ENCODE results near the gene COL4A5. TPM values are rescaled to one million over a fixed set of nuclear protein-coding genes. Genes with fewer than 3 reads are reported as not detected.

Gene COL4A5
- total and polyA plus RNA-seq, 4 donors = 0.63 to 10.3 (median 1.2) TPM

DNA sequence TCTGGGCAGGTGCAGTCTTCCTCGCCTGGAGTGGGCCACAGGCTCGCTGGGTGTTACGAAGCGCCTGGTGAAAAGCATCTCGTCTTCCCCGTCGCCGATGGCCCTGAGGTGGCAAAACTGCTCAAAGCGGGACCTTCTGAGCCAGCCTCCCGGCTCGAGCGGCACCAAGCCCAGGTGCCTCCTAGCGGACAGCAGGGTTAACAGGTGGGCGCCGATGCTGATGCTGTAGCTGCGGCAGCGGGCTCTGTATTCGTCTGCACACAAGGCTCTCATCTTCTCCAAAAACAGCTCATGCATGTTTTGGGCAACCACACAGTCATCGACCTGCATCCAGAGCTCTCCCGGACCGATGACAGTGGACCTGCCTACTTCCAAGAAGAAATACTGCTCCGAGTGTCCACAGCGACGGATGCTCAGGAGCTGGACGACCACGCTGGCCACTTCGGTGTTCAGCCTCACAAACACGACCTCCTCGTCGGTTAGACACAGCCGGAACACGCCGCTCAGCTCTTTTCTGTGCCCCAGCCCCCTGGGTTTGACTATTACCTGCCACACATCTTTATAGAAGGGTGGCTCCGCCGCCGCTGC lies 295.5 kb downstream of the COL4A5 start:
- Histone ChIP-seq H3K9me3 (ENCODE audit: control insufficient read depth in 4 of 4, low read length in 3 of 4) (peaks cover 0 to 2% (median 0%) of the 10 kb centered on the region in 4 donors), H3K4me3 (ENCODE audit: low read depth in 1 of 3, low read length in 3 of 3) (no peak overlapping the region), H3K27ac (ENCODE audit: low read depth in 1 of 2, low read length in 2 of 2) (no peak overlapping the region), H3K4me1 (ENCODE audit: control insufficient read depth in 4 of 4, insufficient read depth in 4 of 4, low read length in 3 of 4) (peaks cover 2 to 8% (median 4%) of the 10 kb centered on the region in 4 donors), H3K36me3 (ENCODE audit: control insufficient read depth in 4 of 4, insufficient read depth in 3 of 4, low read depth in 1 of 4, low read length in 3 of 4) (no peaks in the 10 kb centered on the region), H3K27me3 (ENCODE audit: control insufficient read depth in 4 of 4, insufficient read depth in 4 of 4, low read length in 3 of 4) (peaks cover 0 to 19% (median 2%) of the 10 kb centered on the region in 4 donors), H3K9ac (ENCODE audit: low read depth in 1 of 2, low read length in 2 of 2) (no peak overlapping the region)
- no peak for DNase-seq (ENCODE audit: low spot score)
- 10% methylated on average over 36 of the region's 36 CpGs for WGBS
- TF ChIP-seq, protein P1, sequence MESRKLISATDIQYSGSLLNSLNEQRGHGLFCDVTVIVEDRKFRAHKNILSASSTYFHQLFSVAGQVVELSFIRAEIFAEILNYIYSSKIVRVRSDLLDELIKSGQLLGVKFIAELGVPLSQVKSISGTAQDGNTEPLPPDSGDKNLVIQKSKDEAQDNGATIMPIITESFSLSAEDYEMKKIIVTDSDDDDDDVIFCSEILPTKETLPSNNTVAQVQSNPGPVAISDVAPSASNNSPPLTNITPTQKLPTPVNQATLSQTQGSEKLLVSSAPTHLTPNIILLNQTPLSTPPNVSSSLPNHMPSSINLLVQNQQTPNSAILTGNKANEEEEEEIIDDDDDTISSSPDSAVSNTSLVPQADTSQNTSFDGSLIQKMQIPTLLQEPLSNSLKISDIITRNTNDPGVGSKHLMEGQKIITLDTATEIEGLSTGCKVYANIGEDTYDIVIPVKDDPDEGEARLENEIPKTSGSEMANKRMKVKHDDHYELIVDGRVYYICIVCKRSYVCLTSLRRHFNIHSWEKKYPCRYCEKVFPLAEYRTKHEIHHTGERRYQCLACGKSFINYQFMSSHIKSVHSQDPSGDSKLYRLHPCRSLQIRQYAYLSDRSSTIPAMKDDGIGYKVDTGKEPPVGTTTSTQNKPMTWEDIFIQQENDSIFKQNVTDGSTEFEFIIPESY (IDR thresholded peaks at IDR 0.05) = no peak
- TF ChIP-seq EGR1 (IDR thresholded peaks at IDR 0.05; ENCODE audit: low read depth in 2 of 2) (no peak), HNF4G (IDR thresholded peaks at IDR 0.05) (no peak)

DNA sequence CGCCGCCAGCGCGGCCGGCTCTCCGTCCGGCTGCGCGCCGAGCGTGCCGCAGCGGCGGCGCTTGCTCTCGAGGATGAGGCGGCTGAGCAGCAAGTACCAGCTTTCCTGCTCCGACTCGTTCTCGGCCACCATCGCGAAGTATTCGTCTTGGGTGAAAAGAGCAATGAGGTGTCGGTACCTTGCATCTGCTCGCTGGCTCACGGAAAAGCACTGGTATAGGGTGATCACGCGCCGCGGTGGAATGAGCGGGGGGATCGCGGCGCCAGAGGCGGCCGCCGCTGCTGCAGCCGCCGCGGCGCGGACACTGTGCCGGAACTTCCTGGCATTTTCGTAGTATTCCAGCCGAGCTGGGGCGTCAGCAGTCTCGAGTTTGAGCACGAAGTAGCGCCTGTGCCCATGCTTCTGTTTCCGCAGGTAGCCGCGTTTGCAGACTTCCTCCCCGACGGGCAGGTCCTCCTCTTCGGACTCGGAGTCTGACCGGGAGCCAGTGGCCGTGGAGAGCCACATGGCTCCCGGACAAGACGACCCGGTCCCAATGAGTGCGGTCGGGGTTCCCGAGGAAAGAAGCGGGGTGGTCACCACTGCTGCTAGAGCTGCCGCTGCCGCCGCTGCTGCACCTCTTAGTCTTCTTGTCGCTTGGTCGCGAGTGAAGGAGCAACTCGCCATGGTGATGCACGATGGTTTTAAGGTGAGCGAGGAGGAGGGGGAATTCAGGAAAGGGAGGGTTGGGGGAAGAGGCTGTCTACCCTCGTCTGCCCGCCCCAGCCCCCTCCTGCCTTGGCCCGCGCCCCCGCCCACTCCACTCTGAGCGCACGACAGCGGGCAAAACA lies 296.3 kb downstream of the COL4A5 start:
- H3K36me3 ChIP-seq (ENCODE audit: control insufficient read depth in 4 of 4, insufficient read depth in 3 of 4, low read depth in 1 of 4, low read length in 3 of 4) = no peaks in the 10 kb centered on the region
- H3K4me3 ChIP-seq (ENCODE audit: low read depth in 1 of 3, low read length in 3 of 3) = peak overlapping the region in 2 of 3 donors; percentile 23 to 36
- WGBS = 3% methylated on average over 82 of the region's 82 CpGs
- peaks cover 2 to 8% (median 4%) of the 10 kb centered on the region in 4 donors for H3K4me1 ChIP-seq (ENCODE audit: control insufficient read depth in 4 of 4, insufficient read depth in 4 of 4, low read length in 3 of 4)
- no peak for DNase-seq (ENCODE audit: low spot score)
- H3K9me3 ChIP-seq (ENCODE audit: control insufficient read depth in 4 of 4, low read length in 3 of 4) = peaks cover 0 to 2% (median 0%) of the 10 kb centered on the region in 4 donors
- H3K9ac ChIP-seq (ENCODE audit: low read depth in 1 of 2, low read length in 2 of 2) = no peak overlapping the region
- H3K27ac ChIP-seq (ENCODE audit: low read depth in 1 of 2, low read length in 2 of 2) = no peak overlapping the region
- TF ChIP-seq, protein P2, sequence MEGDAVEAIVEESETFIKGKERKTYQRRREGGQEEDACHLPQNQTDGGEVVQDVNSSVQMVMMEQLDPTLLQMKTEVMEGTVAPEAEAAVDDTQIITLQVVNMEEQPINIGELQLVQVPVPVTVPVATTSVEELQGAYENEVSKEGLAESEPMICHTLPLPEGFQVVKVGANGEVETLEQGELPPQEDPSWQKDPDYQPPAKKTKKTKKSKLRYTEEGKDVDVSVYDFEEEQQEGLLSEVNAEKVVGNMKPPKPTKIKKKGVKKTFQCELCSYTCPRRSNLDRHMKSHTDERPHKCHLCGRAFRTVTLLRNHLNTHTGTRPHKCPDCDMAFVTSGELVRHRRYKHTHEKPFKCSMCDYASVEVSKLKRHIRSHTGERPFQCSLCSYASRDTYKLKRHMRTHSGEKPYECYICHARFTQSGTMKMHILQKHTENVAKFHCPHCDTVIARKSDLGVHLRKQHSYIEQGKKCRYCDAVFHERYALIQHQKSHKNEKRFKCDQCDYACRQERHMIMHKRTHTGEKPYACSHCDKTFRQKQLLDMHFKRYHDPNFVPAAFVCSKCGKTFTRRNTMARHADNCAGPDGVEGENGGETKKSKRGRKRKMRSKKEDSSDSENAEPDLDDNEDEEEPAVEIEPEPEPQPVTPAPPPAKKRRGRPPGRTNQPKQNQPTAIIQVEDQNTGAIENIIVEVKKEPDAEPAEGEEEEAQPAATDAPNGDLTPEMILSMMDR (IDR thresholded peaks at IDR 0.05; ENCODE audit: low read depth, low read length, missing input control) = no peak
- TF ChIP-seq FOXA2 (IDR thresholded peaks at IDR 0.05) (no peak), NR2F2 (IDR thresholded peaks at IDR 0.05) (no peak), HNF4A (conservative IDR thresholded peaks at IDR 0.05) (no peak), YY1 (IDR thresholded peaks at IDR 0.05) (no peak)
- H3K27me3 ChIP-seq (ENCODE audit: control insufficient read depth in 4 of 4, insufficient read depth in 4 of 4, low read length in 3 of 4) = peaks cover 0 to 18% (median 2%) of the 10 kb centered on the region in 4 donors

DNA sequence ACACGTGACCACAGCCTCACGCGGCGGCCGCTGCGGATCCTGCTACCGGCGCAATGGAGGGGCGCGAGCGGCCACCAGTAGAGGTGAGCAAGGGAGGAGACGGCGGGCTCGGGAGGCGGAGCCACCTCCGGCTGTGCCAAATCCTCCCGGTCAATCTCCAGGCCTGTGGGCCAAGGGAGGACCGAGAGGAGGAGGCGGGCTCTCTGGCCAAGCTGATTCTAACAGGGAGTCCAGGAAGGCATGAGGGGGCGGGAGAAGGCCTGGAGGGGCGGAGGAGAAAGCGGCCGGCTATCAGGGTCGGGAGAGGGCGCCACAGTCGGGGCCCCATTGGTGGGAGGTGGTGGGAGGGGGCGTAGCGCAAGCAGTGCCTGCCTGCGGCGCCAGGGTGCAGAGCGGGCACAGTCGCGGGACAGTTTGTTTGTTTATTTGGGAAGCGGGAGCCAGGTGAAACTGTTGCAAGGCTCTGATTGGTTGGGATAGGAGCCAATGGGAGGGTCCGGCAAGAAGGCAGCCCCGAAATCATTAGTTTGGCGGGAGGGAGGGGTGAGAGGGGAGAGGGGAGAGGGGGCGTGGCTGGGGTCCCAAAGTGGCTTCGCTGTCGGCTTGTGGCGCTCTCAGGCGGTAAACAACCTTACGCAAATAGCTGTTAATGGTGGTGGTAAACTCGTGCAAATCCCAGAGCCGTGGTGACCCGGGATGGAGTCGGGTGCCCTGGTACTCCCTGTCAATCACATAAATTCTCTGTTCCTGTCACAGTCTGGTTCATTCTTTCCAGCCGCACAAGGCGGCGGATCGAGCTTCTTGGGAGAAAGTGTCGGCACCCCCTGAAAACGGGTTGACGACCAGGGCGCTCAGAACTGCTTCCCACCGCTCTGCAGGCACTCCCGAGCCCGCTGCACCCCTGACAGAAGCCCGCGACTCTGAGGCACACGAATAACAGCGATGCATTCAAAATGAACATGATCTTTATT lies 297.2 kb downstream of the COL4A5 start, which contains the start of gene IRS4:
Gene IRS4, minus strand, starts transcription at position 55 of the 971 bp plus-strand sequence.
- H3K9me3 ChIP-seq (ENCODE audit: control insufficient read depth in 4 of 4, low read length in 3 of 4) = peaks cover 0 to 2% (median 0%) of the 10 kb centered on the region in 4 donors
- 5% methylated on average over 62 of the region's 62 CpGs for WGBS
- peak within 1 kb of the TSS; percentile 23 to 36 (median 30) for H3K4me3 ChIP-seq (ENCODE audit: low read depth in 1 of 3, low read length in 3 of 3)
- no peak within 1 kb of the TSS for H3K27ac ChIP-seq (ENCODE audit: low read depth in 1 of 2, low read length in 2 of 2)
- peaks cover 2 to 8% (median 4%) of the 10 kb centered on the region in 4 donors for H3K4me1 ChIP-seq (ENCODE audit: control insufficient read depth in 4 of 4, insufficient read depth in 4 of 4, low read length in 3 of 4)
- H3K27me3 ChIP-seq (ENCODE audit: control insufficient read depth in 4 of 4, insufficient read depth in 4 of 4, low read length in 3 of 4) = peaks cover 0 to 16% (median 2%) of the 10 kb centered on the region in 4 donors
- no peaks in the 10 kb centered on the region for H3K36me3 ChIP-seq (ENCODE audit: control insufficient read depth in 4 of 4, insufficient read depth in 3 of 4, low read depth in 1 of 4, low read length in 3 of 4)
- H3K9ac ChIP-seq (ENCODE audit: low read depth in 1 of 2, low read length in 2 of 2) = no peak within 1 kb of the TSS
- no peak for DNase-seq (ENCODE audit: low spot score)
- TF ChIP-seq GABPA (IDR thresholded peaks at IDR 0.05 in 1 of 2, conservative IDR thresholded peaks at IDR 0.05 in 1 of 2) = no peak
- TF ChIP-seq, protein P1 (IDR thresholded peaks at IDR 0.05) = no peak
- no peak for TF ChIP-seq YY1 (IDR thresholded peaks at IDR 0.05)
- TF ChIP-seq, protein P2 (IDR thresholded peaks at IDR 0.05; ENCODE audit: low read depth, low read length, missing input control) = no peak
